Vagina (tissue), 2 donors: ENCODE data around the gene MEIS1.

Experiments used
- CTCF ChIP-seq, 3 experiments: fragments of 450-650 bp in 2 of 3; fragments of 200-600 bp in 1 of 3; sonication (generic) in 1 of 3; IDR thresholded peaks; one replicate each; pipeline ENCODE4 v1.5.1; 2017 to 2019; ENCODE audit warnings: antibody characterized with exemption in 3 of 3, mild to moderate bottlenecking in 2 of 3, moderate library complexity in 2 of 3
- POLR2A ChIP-seq, 2 donors: fragments of 450-650 bp; IDR thresholded peaks; one replicate each; pipeline ENCODE4 v1.6.1; 2017; ENCODE audit warnings: antibody characterized with exemption in 2 of 2, mild to moderate bottlenecking in 2 of 2, moderate library complexity in 2 of 2

- TF ChIP-seq CTCF (IDR thresholded peaks at IDR 0.05) (no peak), POLR2A (IDR thresholded peaks at IDR 0.05) (no peak)
Measured at GRCh38 chr2:66521291-66521922, 86.5 kb downstream of the MEIS1 start.
